IMR-90 (cell line): Measurements from ENCODE around the gene EPHX1. TPM values are rescaled to one million over a fixed set of nuclear protein-coding genes. Genes with fewer than 3 reads are reported as not detected.

Source experiments
- ATAC-seq: fragments of 200-7000 bp; cut with Tn5 transposase; 2 replicates; pipeline ENCODE4 v1.9.1; 2020; ENCODE audit warnings: low read depth, mild to moderate bottlenecking, moderate library complexity
- BruUV-seq: library from RNA; stranded (reverse); fragments of 400-500 nt; replicated peaks from 2 replicates; lab custom pipeline; 2021; lab: Mats Ljungman, UMichigan
- CTCF ChIA-PET: fragments of 300-600 bp; formaldehyde crosslinking; extraction: SDS; loops from one replicate; lab custom pipeline; 2021; ENCODE audit warnings: antibody characterized with exemption; lab: Yijun Ruan, JAX
- POLR2A ChIA-PET: fragments of 300-600 bp; sonication (Branson Sonifier 250); formaldehyde crosslinking; loops from one replicate; lab custom pipeline; 2022; ENCODE audit warnings: antibody characterized with exemption; ENCODE audit not compliant: unreplicated experiment; lab: Charles Lee
- DNase-seq: peaks from one replicate; pipeline ENCODE4 v3.0.0; 2013
- H2AFZ ChIP-seq: replicated peaks from 2 replicates; pipeline ENCODE3; 2013; ENCODE audit warnings: low read length, mild to moderate bottlenecking; ENCODE audit not compliant: poor library complexity
- H2AK5ac ChIP-seq: 2 replicates; pipeline ENCODE4 v1.6.1; 2013; ENCODE audit warnings: low read depth, low read length, inconsistent platforms
- H2AK9ac ChIP-seq: replicated peaks from 2 replicates; pipeline ENCODE3; 2013; ENCODE audit warnings: mild to moderate bottlenecking, low read depth, low read length, moderate library complexity; ENCODE audit not compliant: poor library complexity
- H2BK120ac ChIP-seq: 2 replicates; pipeline ENCODE4 v1.6.1; 2013; ENCODE audit warnings: low read depth, low read length, inconsistent platforms
- H2BK15ac ChIP-seq: 3 replicates; pipeline ENCODE4 v1.6.1; 2013; ENCODE audit warnings: low read depth, low read length, inconsistent platforms
- H2BK20ac ChIP-seq: 2 replicates; pipeline ENCODE4 v1.6.1; 2013; ENCODE audit warnings: low read depth, mild to moderate bottlenecking, inconsistent platforms, low read length, moderate library complexity
- H2BK5ac ChIP-seq: 2 replicates; pipeline ENCODE4 v1.6.1; 2013; ENCODE audit warnings: mild to moderate bottlenecking, low read depth, low read length, inconsistent platforms; ENCODE audit not compliant: poor library complexity, severe bottlenecking
- H3K14ac ChIP-seq: replicated peaks from 2 replicates; pipeline ENCODE4 v1.6.1; 2013; ENCODE audit warnings: low read depth, low read length, inconsistent platforms
- H3K18ac ChIP-seq: 2 replicates; pipeline ENCODE4 v1.6.1; 2013; ENCODE audit warnings: low read depth, low read length, control low read depth
- H3K23ac ChIP-seq: 2 replicates; pipeline ENCODE4 v1.6.1; 2013; ENCODE audit warnings: low read depth, low read length, inconsistent platforms
- H3K27ac ChIP-seq: 2 replicates; pipeline ENCODE4 v1.5.1; 2013; ENCODE audit warnings: mild to moderate bottlenecking, control low read depth, low read length; ENCODE audit not compliant: insufficient read depth
- H3K27me3 ChIP-seq: 2 replicates; pipeline ENCODE4 v1.6.1; 2013; ENCODE audit warnings: low read length; ENCODE audit not compliant: control insufficient read depth, insufficient read depth
- H3K36me3 ChIP-seq: 2 replicates; pipeline ENCODE4 v1.6.1; 2013; ENCODE audit warnings: low read length, mixed read lengths; ENCODE audit not compliant: control insufficient read depth, insufficient read depth
- H3K4ac ChIP-seq: 2 replicates; pipeline ENCODE4 v1.6.1; 2013; ENCODE audit warnings: low read depth, low read length, inconsistent platforms
- H3K4me1 ChIP-seq: 2 replicates; pipeline ENCODE4 v1.6.1; 2013; ENCODE audit warnings: low read length, mixed read lengths; ENCODE audit not compliant: control insufficient read depth, insufficient read depth
- H3K4me2 ChIP-seq: 2 replicates; pipeline ENCODE4 v1.6.1; 2013; ENCODE audit warnings: low read depth, mild to moderate bottlenecking, control low read depth, low read length, moderate library complexity
- H3K4me3 ChIP-seq: 2 replicates; pipeline ENCODE4 v1.5.1; 2013; ENCODE audit warnings: low read depth, mild to moderate bottlenecking, control low read depth, low read length, moderate library complexity; ENCODE audit not compliant: insufficient read depth
- H3K56ac ChIP-seq: 2 replicates; pipeline ENCODE4 v1.6.1; 2013; ENCODE audit warnings: low read length, inconsistent platforms; ENCODE audit not compliant: insufficient read depth; ENCODE audit errors: extremely low read depth
- H3K79me1 ChIP-seq, 2 experiments: 2 replicates each; pipeline ENCODE4 v1.6.1; 2013; ENCODE audit warnings: low read length in 2 of 2, inconsistent platforms in 1 of 2, low read depth in 1 of 2
- H3K9ac ChIP-seq: 2 replicates; pipeline ENCODE4 v1.6.1; 2013; ENCODE audit warnings: low read depth, low read length, control low read depth
- H3K9me1 ChIP-seq: 2 replicates; pipeline ENCODE4 v1.6.1; 2013; ENCODE audit warnings: low read length, inconsistent platforms; ENCODE audit not compliant: insufficient read depth
- H3K9me3 ChIP-seq: 2 replicates; pipeline ENCODE4 v1.6.1; 2013; ENCODE audit warnings: low read length; ENCODE audit not compliant: control insufficient read depth, insufficient read depth
- H4K20me1 ChIP-seq: 2 replicates; pipeline ENCODE4 v1.6.1; 2013; ENCODE audit warnings: low read length, inconsistent platforms; ENCODE audit not compliant: insufficient read depth
- H4K5ac ChIP-seq: 2 replicates; pipeline ENCODE4 v1.6.1; 2013; ENCODE audit warnings: mild to moderate bottlenecking, low read depth, low read length, control low read depth
- H4K8ac ChIP-seq, 2 experiments: 2 replicates each; pipeline ENCODE4 v1.6.1; 2013; ENCODE audit warnings: low read depth in 2 of 2, low read length in 2 of 2, control low read depth in 1 of 2, inconsistent platforms in 1 of 2
- H4K91ac ChIP-seq: 2 replicates; pipeline ENCODE4 v1.6.1; 2013; ENCODE audit warnings: low read depth, low read length, inconsistent platforms; ENCODE audit not compliant: insufficient read depth
- BHLHE40 ChIP-seq: fragments of 150-350 bp; IDR thresholded peaks from 2 replicates; pipeline ENCODE4 v1.6.1; 2016; ENCODE audit warnings: mild to moderate bottlenecking, low read depth, low read length
- MAFK ChIP-seq: IDR thresholded peaks from 2 replicates; pipeline ENCODE4 v1.6.1; 2012; ENCODE audit warnings: low read depth, low read length, improper control_type of control experiment
- MAZ ChIP-seq: IDR thresholded peaks from 2 replicates; pipeline ENCODE4 v1.6.1; 2012; ENCODE audit warnings: low read depth, mild to moderate bottlenecking, low read length, improper control_type of control experiment, moderate library complexity, borderline replicate concordance
- NFE2L2 ChIP-seq: fragments of 150-350 bp; IDR thresholded peaks from 2 replicates; pipeline ENCODE4 v1.6.1; 2016; ENCODE audit warnings: low read depth, mild to moderate bottlenecking, low read length
- RCOR1 ChIP-seq: IDR thresholded peaks from 2 replicates; pipeline ENCODE4 v1.6.1; 2012; ENCODE audit warnings: mild to moderate bottlenecking, low read length, improper control_type of control experiment; ENCODE audit not compliant: insufficient replicate concordance
- SMC3 ChIP-seq: fragments of 150-350 bp; IDR thresholded peaks from 2 replicates; pipeline ENCODE4 v1.6.1; 2016; ENCODE audit warnings: low read depth, mild to moderate bottlenecking, antibody characterized with exemption, low read length, moderate library complexity
- WGBS, 2 experiments: methylation state at CpG; one replicate each; pipeline versions ENCODE4 v1.1.5 to v1.1.7; 2013; ENCODE audit warnings: missing lambda C conversion rate in 2 of 2; ENCODE audit not compliant: insufficient read length in 1 of 2; ENCODE audit errors: extremely low coverage in 2 of 2; 5-methylcytosine and 5-hydroxymethylcytosine counted together
- dilution Hi-C: fragments of 300-500 bp; cut with HindIII; formaldehyde crosslinking; loops from one replicate; pipeline ENCODE4 v1.14.3; 2018; ENCODE audit warnings: low sequenced_read_pairs; ENCODE audit not compliant: unreplicated experiment
- in situ Hi-C: fragments of 300-500 bp; cut with MboI; formaldehyde crosslinking; loops from 3 replicates; pipeline ENCODE4 v1.14.3; 2019; ENCODE audit warnings: low sequenced_read_pairs, inconsistent platforms, mixed read lengths
- intact Hi-C: fragments of 100-400 bp; cut with micrococcal nuclease; formaldehyde crosslinking; loops from 2 replicates; pipeline ENCODE4 v1.10.0; 2022
- polyA plus RNA-seq, 3 experiments: library from polyadenylated mRNA; depleted of rRNA; stranded (reverse); fragments of >200 nt; gene quantifications; 2 replicates each; pipeline ENCODE4 v1.2.3, GENCODE V29; 2012; ENCODE audit warnings: low replicate concordance in 1 of 3
- total RNA-seq: library from RNA; depleted of rRNA; stranded (reverse); fragments of >200 nt; gene quantifications from 2 replicates; pipeline ENCODE4 v1.2.3, GENCODE V29; 2012
- TF ChIP-seq, protein P1 (sequence below): conservative IDR thresholded peaks from 2 replicates; pipeline ENCODE4 v1.5.1; 2012; ENCODE audit warnings: mild to moderate bottlenecking, low read depth, low read length, improper control_type of control experiment
- TF ChIP-seq, protein P2 (sequence below): fragments of 150-350 bp; IDR thresholded peaks from 2 replicates; pipeline ENCODE4 v1.6.1; 2016; ENCODE audit warnings: low read depth, mild to moderate bottlenecking, low read length, moderate library complexity, borderline replicate concordance

The EPHX1 gene
- total and polyA plus RNA-seq, 2 of the 4 experiments (the other 2 are of a cell fraction): 20.3 to 46.3 TPM

DNA sequence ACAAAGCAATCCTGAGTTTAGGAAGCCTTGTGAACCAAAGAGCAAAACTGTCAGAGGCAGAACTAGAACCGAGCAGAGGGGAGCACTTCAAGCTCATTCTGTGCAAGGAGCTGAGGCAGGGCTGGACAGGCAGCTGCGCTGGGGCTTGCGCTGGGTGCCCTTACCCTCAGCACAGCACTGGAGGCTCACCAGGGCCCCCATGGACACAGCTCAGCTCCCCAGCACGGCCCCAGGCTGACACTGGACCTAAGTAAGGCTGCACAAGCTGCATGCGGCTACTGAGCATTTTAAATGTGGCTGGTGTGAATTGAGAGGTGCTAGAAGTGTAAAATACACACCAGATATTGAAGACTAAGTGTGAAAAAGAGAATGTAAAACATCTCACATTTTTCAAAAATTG is 50.2 kb downstream of the EPHX1 start:
- H3K23ac ChIP-seq: no peak overlapping the region
- no peak overlapping the region for H2BK15ac ChIP-seq
- no peak overlapping the region for H3K4me2 ChIP-seq
- in situ Hi-C loops: no loop called here
- no peak overlapping the region for H3K9ac ChIP-seq
- CTCF ChIA-PET: no interaction called here
- no peak overlapping the region for H3K27ac ChIP-seq
- H4K5ac ChIP-seq: no peak overlapping the region
- H3K4ac ChIP-seq: no peak overlapping the region
- H2AFZ ChIP-seq: no peak overlapping the region
- DNase-seq (no peak), ATAC-seq (no peak)
- H3K36me3 ChIP-seq: peaks cover 45% of the 10 kb centered on the region
- TF ChIP-seq, protein P1, sequence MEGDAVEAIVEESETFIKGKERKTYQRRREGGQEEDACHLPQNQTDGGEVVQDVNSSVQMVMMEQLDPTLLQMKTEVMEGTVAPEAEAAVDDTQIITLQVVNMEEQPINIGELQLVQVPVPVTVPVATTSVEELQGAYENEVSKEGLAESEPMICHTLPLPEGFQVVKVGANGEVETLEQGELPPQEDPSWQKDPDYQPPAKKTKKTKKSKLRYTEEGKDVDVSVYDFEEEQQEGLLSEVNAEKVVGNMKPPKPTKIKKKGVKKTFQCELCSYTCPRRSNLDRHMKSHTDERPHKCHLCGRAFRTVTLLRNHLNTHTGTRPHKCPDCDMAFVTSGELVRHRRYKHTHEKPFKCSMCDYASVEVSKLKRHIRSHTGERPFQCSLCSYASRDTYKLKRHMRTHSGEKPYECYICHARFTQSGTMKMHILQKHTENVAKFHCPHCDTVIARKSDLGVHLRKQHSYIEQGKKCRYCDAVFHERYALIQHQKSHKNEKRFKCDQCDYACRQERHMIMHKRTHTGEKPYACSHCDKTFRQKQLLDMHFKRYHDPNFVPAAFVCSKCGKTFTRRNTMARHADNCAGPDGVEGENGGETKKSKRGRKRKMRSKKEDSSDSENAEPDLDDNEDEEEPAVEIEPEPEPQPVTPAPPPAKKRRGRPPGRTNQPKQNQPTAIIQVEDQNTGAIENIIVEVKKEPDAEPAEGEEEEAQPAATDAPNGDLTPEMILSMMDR: no peak
- TF ChIP-seq, protein P2, sequence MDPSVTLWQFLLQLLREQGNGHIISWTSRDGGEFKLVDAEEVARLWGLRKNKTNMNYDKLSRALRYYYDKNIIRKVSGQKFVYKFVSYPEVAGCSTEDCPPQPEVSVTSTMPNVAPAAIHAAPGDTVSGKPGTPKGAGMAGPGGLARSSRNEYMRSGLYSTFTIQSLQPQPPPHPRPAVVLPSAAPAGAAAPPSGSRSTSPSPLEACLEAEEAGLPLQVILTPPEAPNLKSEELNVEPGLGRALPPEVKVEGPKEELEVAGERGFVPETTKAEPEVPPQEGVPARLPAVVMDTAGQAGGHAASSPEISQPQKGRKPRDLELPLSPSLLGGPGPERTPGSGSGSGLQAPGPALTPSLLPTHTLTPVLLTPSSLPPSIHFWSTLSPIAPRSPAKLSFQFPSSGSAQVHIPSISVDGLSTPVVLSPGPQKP: no peak
- TF ChIP-seq RCOR1 (no peak), BHLHE40 (no peak), MAZ (no peak), MAFK (no peak), NFE2L2 (no peak), SMC3 (no peak)
- H3K4me1 ChIP-seq: peaks cover 3% of the 10 kb centered on the region
- H4K91ac ChIP-seq: no peak overlapping the region
- H3K27me3 ChIP-seq: no peaks in the 10 kb centered on the region
- H3K56ac ChIP-seq: no peak overlapping the region
- no peak overlapping the region for H2BK20ac ChIP-seq
- no peak overlapping the region for H3K14ac ChIP-seq
- no peak overlapping the region for H2BK120ac ChIP-seq
- H2BK5ac ChIP-seq: no peak overlapping the region
- no peaks in the 10 kb centered on the region for H3K9me3 ChIP-seq
- H4K8ac ChIP-seq: no peak overlapping the region
- H3K4me3 ChIP-seq: no peak overlapping the region
- dilution Hi-C loops: no loop called here
- no peak overlapping the region for H3K18ac ChIP-seq
- no TSS peak for BruUV-seq
- POLR2A ChIA-PET: no interaction called here
- no peak overlapping the region for H2AK5ac ChIP-seq
- H3K9me1 ChIP-seq: peaks cover under 1% of the 10 kb centered on the region; the same call in 1 of the 2 replicates
- no peak overlapping the region for H2AK9ac ChIP-seq
- H3K79me1 ChIP-seq: peaks cover 0 to 16% of the 10 kb centered on the region in 2 experiments; a peak in 2 of 4 replicates
- intact Hi-C loops: no loop called here
- WGBS, 2 experiments: 93% methylated on average over 3 of the region's 5 CpGs; no CpG with 5 or more reads in 1 of the 2 experiments
- peaks cover 5% of the 10 kb centered on the region for H4K20me1 ChIP-seq
